Ovary (tissue), 10 donors: ENCODE measurements around the gene ASCL2. TPM values are rescaled to one million over a fixed set of nuclear protein-coding genes. Genes with fewer than 3 reads are reported as not detected.

ENCODE experiments used
- DNase-seq, 5 donors: peaks; one replicate each; pipeline ENCODE4 v3.0.0-alpha.2; 2019 to 2020
- H3K27ac ChIP-seq, 2 donors: fragments of 200-600 bp; one replicate each; pipeline versions ENCODE4 v1.5.1 to v1.8.0; 2019 to 2022
- H3K27me3 ChIP-seq: fragments of 200-600 bp; one replicate; pipeline ENCODE4 v1.8.0; 2022
- H3K36me3 ChIP-seq: fragments of 200-600 bp; sonication (generic); one replicate; pipeline ENCODE4 v1.5.1; 2019
- H3K4me1 ChIP-seq: one replicate; pipeline ENCODE4 v1.8.1; 2013; ENCODE audit warnings: mild to moderate bottlenecking, moderate library complexity; ENCODE audit not compliant: insufficient read depth
- H3K4me3 ChIP-seq: fragments of 200-600 bp; sonication (generic); one replicate; pipeline ENCODE4 v1.5.1; 2017
- H3K9me3 ChIP-seq, 2 donors: fragments of 200-600 bp in 1 of 2; sonication (generic) in 1 of 2; one replicate each; pipeline versions ENCODE4 v1.5.1 to v1.8.1; 2013 to 2019; ENCODE audit warnings: mild to moderate bottlenecking in 1 of 2, moderate library complexity in 1 of 2
- CTCF ChIP-seq, 3 donors: fragments of 450-650 bp in 2 of 3; fragments of 200-600 bp in 1 of 3; IDR thresholded peaks; one replicate each; pipeline versions ENCODE4 v1.5.1 to v1.8.0; 2016 to 2022; ENCODE audit warnings: antibody characterized with exemption in 3 of 3, mild to moderate bottlenecking in 1 of 3
- EP300 ChIP-seq: sonication (generic); formaldehyde crosslinking; IDR thresholded peaks from one replicate; pipeline ENCODE4 v1.6.1; 2017; ENCODE audit warnings: antibody characterized with exemption
- POLR2A ChIP-seq: fragments of 450-650 bp; IDR thresholded peaks from one replicate; pipeline ENCODE4 v1.6.1; 2017; ENCODE audit warnings: antibody characterized with exemption, mild to moderate bottlenecking, moderate library complexity
- WGBS, 3 donors: extraction: QIAGEN DNeasy Blood & Tissue Kit in 1 of 3; methylation state at CpG; one replicate each; pipeline versions ENCODE4 v1.1.5 to v1.1.7; 2013 to 2017; 5-methylcytosine and 5-hydroxymethylcytosine counted together
- intact Hi-C, 4 donors: fragments of 100-400 bp; cut with DNase I; formaldehyde crosslinking; loops; one replicate each; pipeline versions ENCODE4 v1.11.0 to v1.15.1; 2022 to 2023
- long read RNA-seq, 3 donors: library from polyadenylated mRNA in 2 of 3; unstranded in 2 of 3; transcript quantifications; one replicate each; pipeline ENCODE4 v2.0.0 and lab custom pipeline, GENCODE V29; 2021 to 2026
- polyA plus RNA-seq, 2 donors: library from polyadenylated mRNA; stranded (reverse); fragments of 200-250 nt in 1 of 2; fragments of 350-450 nt in 1 of 2; fragmentation: Illumina TruSeq in 1 of 2; extraction: RNeasy Lipid Tissue Mini Kit (QIAGEN cat#74804) in 1 of 2; gene quantifications; one replicate each; pipeline ENCODE4 v1.2.3, GENCODE V29; 2013 to 2014
- total RNA-seq, 7 donors: library from RNA; depleted of rRNA in 2 of 7; stranded (reverse); fragments of >200 nt in 2 of 7; fragmentation: NEBNext Ultra II Directional in 3 of 7; extraction: Animal tissue kit (Norgen Biotek cat#: 25700) in 3 of 7; gene quantifications; one replicate each; pipeline versions ENCODE4 v1.1.0 to v1.2.4, GENCODE V29; 2016 to 2023
- donor health status: DM: no; HTN: no; CAD: no; lungs with moderate emphysema.
- donor health status: DM: no; HTN: no; CAD: no.
- donor health status: Bipolar disorder and iron deficiency.
- donor health status: DM: yes; HTN: yes; CAD: no.
- donor health status: DM: no; HTN: no; CAD: no.
- donor health status: DM: yes; HTN: yes; CAD: no.

Gene ASCL2, protein sequence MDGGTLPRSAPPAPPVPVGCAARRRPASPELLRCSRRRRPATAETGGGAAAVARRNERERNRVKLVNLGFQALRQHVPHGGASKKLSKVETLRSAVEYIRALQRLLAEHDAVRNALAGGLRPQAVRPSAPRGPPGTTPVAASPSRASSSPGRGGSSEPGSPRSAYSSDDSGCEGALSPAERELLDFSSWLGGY
- total RNA-seq (1 to 10 TPM in 1 of 7 donors, under 1 TPM in 6; 0.18 to 1.3 (median 0.25) TPM), polyA plus RNA-seq (under 1 TPM; 0.10 to 0.12 TPM)
- long read RNA-seq, donor 1 = 0 reads
- long read RNA-seq, donor 2, partial matches to known transcripts = 0 of 3 reads
- long read RNA-seq, donor 2, other reads (novel, unspliced or antisense) = 0 of 3 reads
- long read RNA-seq, donor 3, partial matches to known transcripts = 0 of 3 reads
- long read RNA-seq, donor 3, other reads (novel, unspliced or antisense) = 0 of 3 reads

- TF ChIP-seq POLR2A (no peak), CTCF (IDR thresholded peaks at IDR 0.05) (no peak), EP300 (no peak)
- Histone ChIP-seq H3K27me3 (peaks cover 4% of the 10 kb centered on the region), H3K4me3 (peak within 1 kb of the TSS; percentile 40), H3K9me3 (no peaks in the 10 kb centered on the region), H3K36me3 (no peaks in the 10 kb centered on the region), H3K4me1 (peaks cover 5% of the 10 kb centered on the region), H3K27ac (no peak within 1 kb of the TSS)
- peak in 3 of 5 donors; percentile 7 to 29 (median 16) for DNase-seq
- WGBS, 3 donors = 1 to 2% (median 1%) methylated on average over 69 to 89 of the region's 89 CpGs
- intact Hi-C loops = no loop called here
Observed at GRCh38 chr11:2270322-2271076, at the start of gene ASCL2. Gene ASCL2, minus strand, starts transcription at chr11:2270588. Its CDS starts 256 bp downstream, at chr11:2270332.

DNA sequence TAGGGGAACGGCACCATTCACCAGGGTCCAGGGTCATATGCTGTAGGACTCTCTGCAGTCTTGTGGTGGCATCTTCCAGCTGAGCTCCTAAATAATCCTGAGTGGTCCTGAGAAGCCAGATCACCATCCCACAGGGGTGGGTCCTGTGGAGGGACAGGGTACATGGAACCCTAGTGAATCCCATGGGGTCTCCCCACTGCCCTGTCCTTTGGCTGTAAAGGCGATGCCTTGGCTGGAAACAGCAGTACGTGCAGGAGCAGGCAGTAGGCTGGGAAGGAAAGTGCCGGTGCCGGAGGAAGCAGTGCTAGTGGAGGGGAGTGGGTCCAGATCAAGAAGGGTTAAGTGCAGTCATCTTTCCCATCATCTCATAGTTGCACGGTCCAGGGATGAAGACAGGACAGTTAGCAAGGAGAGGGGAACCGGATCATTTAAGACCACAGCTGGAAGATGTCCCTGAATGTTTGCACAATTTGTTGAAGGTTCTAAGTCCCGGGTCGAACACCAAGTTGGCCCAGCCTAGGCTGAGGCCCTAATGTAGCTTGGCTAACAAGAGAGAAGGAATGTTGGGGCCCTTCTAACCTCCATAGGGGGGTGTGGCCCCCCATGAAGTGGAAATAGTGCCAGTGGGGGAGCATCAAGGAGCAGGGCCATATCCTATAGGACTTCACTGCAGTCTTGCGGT, 49.5 kb upstream of the ASCL2 start:
- no peak for DNase-seq
- Histone ChIP-seq H3K27ac (no peak overlapping the region), H3K4me3 (no peak overlapping the region), H3K9me3 (no peaks in the 10 kb centered on the region), H3K36me3 (no peaks in the 10 kb centered on the region), H3K27me3 (no peaks in the 10 kb centered on the region), H3K4me1 (peaks cover 6% of the 10 kb centered on the region)
- no peak for TF ChIP-seq CTCF (IDR thresholded peaks at IDR 0.05)
- TF ChIP-seq EP300 = no peak
- no peak for TF ChIP-seq POLR2A
- 54 to 61% (median 58%) methylated on average over 10 of the region's 10 CpGs for WGBS, 3 donors
- intact Hi-C loops = loop anchor here in 1 of 4 donors (5.0 kb wide), 1 partner anchor 57 kb away; the partner anchor contains the start of gene CD81

- 94 to 95% (median 95%) methylated on average over 7 of the region's 7 CpGs for WGBS, 3 donors
- no peak for DNase-seq
- no peak overlapping the region for H3K27ac ChIP-seq
- TF ChIP-seq CTCF (IDR thresholded peaks at IDR 0.05) (no peak), EP300 (no peak), POLR2A (no peak)
- H3K9me3 ChIP-seq = no peaks in the 10 kb centered on the region
- no peaks in the 10 kb centered on the region for H3K27me3 ChIP-seq
- H3K36me3 ChIP-seq = no peaks in the 10 kb centered on the region
- H3K4me3 ChIP-seq = no peak overlapping the region
- intact Hi-C loops = loop anchor here in 1 of 4 donors (5.0 kb wide), 1 partner anchor 59 kb away; the partner anchor contains the start of gene CD81
- H3K4me1 ChIP-seq = peaks cover 17% of the 10 kb centered on the region
Observed at GRCh38 chr11:2318707-2319106, 48.3 kb upstream of the ASCL2 start.

DNA sequence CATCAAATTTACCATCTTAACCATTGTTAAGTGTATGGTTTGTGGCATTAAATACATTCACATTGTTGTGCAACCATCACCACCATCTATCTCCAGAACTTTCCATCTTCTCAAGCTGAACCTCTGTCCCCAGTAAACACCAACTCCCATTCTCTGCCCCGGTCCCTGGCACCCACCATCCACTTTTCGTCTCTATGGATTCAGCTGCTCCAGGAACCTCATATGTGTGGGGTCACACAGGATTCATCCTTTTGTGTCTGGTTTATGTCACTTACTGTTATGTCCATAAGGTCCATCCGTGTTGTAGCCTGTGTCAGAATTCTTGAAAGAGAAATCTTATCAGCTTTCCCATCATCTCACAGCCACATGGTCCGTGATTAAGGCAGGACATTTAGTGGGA, 47.7 kb upstream of the ASCL2 start:
- whole genome bisulfite sequencing, 3 donors = 87 to 90% (median 90%) methylated on average over 4 of the region's 4 CpGs
- Histone ChIP-seq H3K4me1 (peaks cover 22% of the 10 kb centered on the region), H3K36me3 (no peaks in the 10 kb centered on the region), H3K9me3 (no peaks in the 10 kb centered on the region), H3K4me3 (no peak overlapping the region), H3K27me3 (no peaks in the 10 kb centered on the region), H3K27ac (no peak overlapping the region)
- DNase-seq = no peak
- intact Hi-C loops = loop anchor here in 1 of 4 donors (5.0 kb wide), 1 partner anchor 59 kb away; the partner anchor contains the start of gene CD81
- TF ChIP-seq CTCF (IDR thresholded peaks at IDR 0.05) (no peak), EP300 (no peak), POLR2A (no peak)
